K562 (cell line): ENCODE data around the gene PPP3CB.

Source experiments
- POLR2A ChIP-seq: fragments of 450-650 bp; conservative IDR thresholded peaks from 2 replicates; pipeline ENCODE4 v1.6.1; 2016
- ZNF121 ChIP-seq: sonication (generic); formaldehyde crosslinking; conservative IDR thresholded peaks from 2 replicates; pipeline ENCODE4 v1.8.0; 2022; ENCODE audit warnings: missing genetic modification reagents
- TF ChIP-seq, protein P1 (sequence below): fragments of 450-650 bp; IDR thresholded peaks from 2 replicates; pipeline ENCODE4 v1.6.1; 2016; ENCODE audit warnings: mild to moderate bottlenecking

DNA sequence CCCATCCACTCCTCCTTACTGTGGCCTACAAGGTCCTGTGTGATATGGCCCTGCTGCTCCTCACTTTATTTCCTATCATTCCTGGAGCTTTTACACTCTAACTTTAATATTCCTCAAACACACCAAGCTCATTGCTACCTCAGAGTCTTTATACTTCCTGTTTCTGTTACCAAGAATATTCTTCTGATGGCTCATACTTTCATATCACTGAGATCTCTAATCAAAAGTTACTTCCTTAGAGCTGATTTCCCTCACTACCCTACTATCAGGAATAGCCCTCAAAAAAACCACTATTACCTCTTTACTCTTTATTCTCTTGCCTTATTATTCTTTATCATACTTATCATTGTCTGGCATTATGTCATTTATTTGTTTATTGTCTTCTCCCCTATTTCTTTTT lies 5.8 kb upstream of the PPP3CB start:
- TF ChIP-seq ZNF121 (CRISPR knock-in tag) = no peak
- no peak for TF ChIP-seq POLR2A
- TF ChIP-seq, protein P1, sequence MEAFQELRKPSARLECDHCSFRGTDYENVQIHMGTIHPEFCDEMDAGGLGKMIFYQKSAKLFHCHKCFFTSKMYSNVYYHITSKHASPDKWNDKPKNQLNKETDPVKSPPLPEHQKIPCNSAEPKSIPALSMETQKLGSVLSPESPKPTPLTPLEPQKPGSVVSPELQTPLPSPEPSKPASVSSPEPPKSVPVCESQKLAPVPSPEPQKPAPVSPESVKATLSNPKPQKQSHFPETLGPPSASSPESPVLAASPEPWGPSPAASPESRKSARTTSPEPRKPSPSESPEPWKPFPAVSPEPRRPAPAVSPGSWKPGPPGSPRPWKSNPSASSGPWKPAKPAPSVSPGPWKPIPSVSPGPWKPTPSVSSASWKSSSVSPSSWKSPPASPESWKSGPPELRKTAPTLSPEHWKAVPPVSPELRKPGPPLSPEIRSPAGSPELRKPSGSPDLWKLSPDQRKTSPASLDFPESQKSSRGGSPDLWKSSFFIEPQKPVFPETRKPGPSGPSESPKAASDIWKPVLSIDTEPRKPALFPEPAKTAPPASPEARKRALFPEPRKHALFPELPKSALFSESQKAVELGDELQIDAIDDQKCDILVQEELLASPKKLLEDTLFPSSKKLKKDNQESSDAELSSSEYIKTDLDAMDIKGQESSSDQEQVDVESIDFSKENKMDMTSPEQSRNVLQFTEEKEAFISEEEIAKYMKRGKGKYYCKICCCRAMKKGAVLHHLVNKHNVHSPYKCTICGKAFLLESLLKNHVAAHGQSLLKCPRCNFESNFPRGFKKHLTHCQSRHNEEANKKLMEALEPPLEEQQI = no peak
